PC-9 (cell line): ENCODE data around the gene ST8SIA1.

Experiments used
- CTCF ChIP-seq: fragments of 200-600 bp; sonication (generic); conservative IDR thresholded peaks from 2 replicates; pipeline ENCODE4 v1.6.1; 2017; ENCODE audit warnings: mixed run types, antibody characterized with exemption, mild to moderate bottlenecking, moderate library complexity
- EZH2 ChIP-seq: fragments of 200-600 bp; sonication (generic); IDR thresholded peaks from 2 replicates; pipeline ENCODE4 v1.8.0; 2017; ENCODE audit warnings: antibody characterized with exemption, low read depth

GRCh38 chr12:22333713-22334409 is 646 bp downstream of the ST8SIA1 start:
- TF ChIP-seq CTCF (no peak), EZH2 (no peak)
